ENCODE results near the gene PIGQ. TPM values are rescaled to one million over a fixed set of nuclear protein-coding genes. Genes with fewer than 3 reads are reported as not detected.

The PIGQ gene
- total RNA-seq, 1 experiment from 2014 or later: 83.5 TPM

GRCh38 chr16:539901-540530, 29.8 kb upstream of the PIGQ start:
- TF ChIP-seq TCF7L2 (IDR thresholded peaks at IDR 0.05; ENCODE audit: low read depth, low read length): no peak
- no peak for TF ChIP-seq POLR2AphosphoS5 (IDR thresholded peaks at IDR 0.05; ENCODE audit: low read depth, low read length)
- TF ChIP-seq SIN3A (IDR thresholded peaks at IDR 0.05; ENCODE audit: borderline replicate concordance, insufficient read depth, low read depth, low read length): no peak
- no peak for TF ChIP-seq REST (IDR thresholded peaks at IDR 0.05; ENCODE audit: insufficient read depth in 1 of 2, low read depth in 2 of 2, low read length in 1 of 2)
- TF ChIP-seq CTCF (IDR thresholded peaks at IDR 0.05): no peak
- ATAC-seq (no peak), DNase-seq (ENCODE audit: low read depth, low spot score) (no peak)
- Histone ChIP-seq H3K36me3 (ENCODE audit: control insufficient read depth, insufficient read depth, low read length) (no peaks in the 10 kb centered on the region), H3K4me1 (ENCODE audit: control insufficient read depth, insufficient read depth, low read length) (peaks cover 11% of the 10 kb centered on the region), H3K27me3 (ENCODE audit: control insufficient read depth, insufficient read depth, low read length) (no peaks in the 10 kb centered on the region), H3K9me3 (ENCODE audit: control insufficient read depth, insufficient read depth, low read depth, low read length) (no peaks in the 10 kb centered on the region), H3K4me3 (ENCODE audit: low read depth in 2 of 2, low read length in 2 of 2) (no peak overlapping the region), H3K27ac (ENCODE audit: low read length) (no peak overlapping the region)
- intact Hi-C loops (cut with micrococcal nuclease; ENCODE audit: unreplicated experiment) (no loop called here), in situ Hi-C loops (cut with HindIII; ENCODE audit: low pct_unique_long_range_greater_than_20kb, low sequenced_read_pairs) (no loop called here)
- ChIA-PET CTCF (no interaction called here), POLR2A (no interaction called here)
- no TSS peak for BruUV-seq (replicated peaks)

- no peak for TF ChIP-seq TCF7L2 (IDR thresholded peaks at IDR 0.05; ENCODE audit: low read depth, low read length)
- no peak for TF ChIP-seq REST (IDR thresholded peaks at IDR 0.05; ENCODE audit: insufficient read depth in 1 of 2, low read depth in 2 of 2, low read length in 1 of 2)
- no peak for TF ChIP-seq SIN3A (IDR thresholded peaks at IDR 0.05; ENCODE audit: borderline replicate concordance, insufficient read depth, low read depth, low read length)
- no peak for TF ChIP-seq CTCF (IDR thresholded peaks at IDR 0.05)
- no peak for TF ChIP-seq POLR2AphosphoS5 (IDR thresholded peaks at IDR 0.05; ENCODE audit: low read depth, low read length)
- intact Hi-C loops (cut with micrococcal nuclease; ENCODE audit: unreplicated experiment): no loop called here
- Histone ChIP-seq H3K36me3 (ENCODE audit: control insufficient read depth, insufficient read depth, low read length) (no peaks in the 10 kb centered on the region), H3K9me3 (ENCODE audit: control insufficient read depth, insufficient read depth, low read depth, low read length) (no peaks in the 10 kb centered on the region), H3K27me3 (ENCODE audit: control insufficient read depth, insufficient read depth, low read length) (no peaks in the 10 kb centered on the region), H3K27ac (ENCODE audit: low read length) (no peak overlapping the region), H3K4me3 (ENCODE audit: low read depth in 2 of 2, low read length in 2 of 2) (no peak overlapping the region), H3K4me1 (ENCODE audit: control insufficient read depth, insufficient read depth, low read length) (0 out of 2 replicates have a peak, but pooled peaks cover 5% of the 10 kb centered on the region)
- CTCF ChIA-PET: no interaction called here
- ATAC-seq (no peak), DNase-seq (ENCODE audit: low read depth, low spot score) (no peak)
- BruUV-seq (replicated peaks): no TSS peak
- POLR2A ChIA-PET: no interaction called here
- in situ Hi-C loops (cut with HindIII; ENCODE audit: low pct_unique_long_range_greater_than_20kb, low sequenced_read_pairs): no loop called here
Measured at GRCh38 chr16:540645-541340, 29.0 kb upstream of the PIGQ start.
